ENCODE results near the gene CT45A2. TPM values are rescaled to one million over a fixed set of nuclear protein-coding genes. Genes with fewer than 3 reads are reported as not detected.

Gene CT45A2, protein sequence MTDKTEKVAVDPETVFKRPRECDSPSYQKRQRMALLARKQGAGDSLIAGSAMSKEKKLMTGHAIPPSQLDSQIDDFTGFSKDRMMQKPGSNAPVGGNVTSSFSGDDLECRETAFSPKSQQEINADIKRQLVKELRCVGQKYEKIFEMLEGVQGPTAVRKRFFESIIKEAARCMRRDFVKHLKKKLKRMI
- not detected in 2 replicates for total RNA-seq

GRCh38 chrX:135819912-135820311 lies at the start of gene CT45A2:
Gene CT45A2 (minus strand): TSS chrX:135820012. CDS start chrX:135816265, 3,747 bp downstream.

DNA sequence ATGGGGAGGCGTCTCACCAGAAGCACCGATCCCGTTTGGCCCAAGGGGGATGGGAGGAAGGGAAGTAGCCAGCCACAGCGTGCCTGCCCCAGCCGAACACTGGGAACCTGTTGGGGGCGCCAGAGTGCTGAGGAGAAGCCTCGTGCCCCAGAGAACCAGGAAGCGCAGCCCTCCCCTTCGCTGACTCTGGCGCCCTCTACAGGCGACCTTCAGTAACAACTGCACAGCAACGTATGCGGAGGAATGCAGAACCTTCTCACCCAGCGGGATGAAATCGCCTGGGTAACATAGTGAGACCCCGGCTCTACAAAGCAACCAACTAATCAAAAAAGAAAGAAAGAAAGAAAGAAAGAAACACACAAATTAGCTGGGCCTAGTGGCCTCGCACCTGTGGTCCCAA lies 34.6 kb upstream of the CT45A2 start, which contains the start of gene CT45A8:
CT45A8 (minus strand) TSS at position 101 of the 400 bp plus-strand sequence. CDS start 3,755 bp downstream, outside the sequence.

DNA sequence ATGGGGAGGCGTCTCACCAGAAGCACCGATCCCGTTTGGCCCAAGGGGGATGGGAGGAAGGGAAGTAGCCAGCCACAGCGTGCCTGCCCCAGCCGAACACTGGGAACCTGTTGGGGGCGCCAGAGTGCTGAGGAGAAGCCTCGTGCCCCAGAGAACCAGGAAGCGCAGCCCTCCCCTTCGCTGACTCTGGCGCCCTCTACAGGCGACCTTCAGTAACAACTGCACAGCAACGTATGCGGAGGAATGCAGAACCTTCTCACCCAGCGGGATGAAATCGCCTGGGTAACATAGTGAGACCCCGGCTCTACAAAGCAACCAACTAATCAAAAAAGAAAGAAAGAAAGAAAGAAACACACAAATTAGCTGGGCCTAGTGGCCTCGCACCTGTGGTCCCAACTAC lies 17.4 kb upstream of the CT45A2 start, which contains the start of gene CT45A7:
CT45A7 (minus strand) TSS at position 101 of the 400 bp plus-strand sequence. CDS start 3,747 bp downstream, outside the sequence.

GRCh38 chrX:135802687-135803086 lies 17.1 kb downstream of the CT45A2 start, which contains the start of gene CT45A6:
Gene CT45A6 (minus strand): TSS chrX:135802787. CDS start chrX:135798993, 3,794 bp downstream.

DNA sequence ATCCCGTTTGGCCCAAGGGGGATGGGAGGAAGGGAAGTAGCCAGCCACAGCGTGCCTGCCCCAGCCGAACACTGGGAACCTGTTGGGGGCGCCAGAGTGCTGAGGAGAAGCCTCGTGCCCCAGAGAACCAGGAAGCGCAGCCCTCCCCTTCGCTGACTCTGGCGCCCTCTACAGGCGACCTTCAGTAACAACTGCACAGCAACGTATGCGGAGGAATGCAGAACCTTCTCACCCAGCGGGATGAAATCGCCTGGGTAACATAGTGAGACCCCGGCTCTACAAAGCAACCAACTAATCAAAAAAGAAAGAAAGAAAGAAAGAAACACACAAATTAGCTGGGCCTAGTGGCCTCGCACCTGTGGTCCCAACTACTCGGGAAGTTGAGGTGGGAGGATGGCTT lies 34.4 kb downstream of the CT45A2 start, which contains the start of gene CT45A5:
CT45A5 (minus strand) TSS at position 101 of the 400 bp plus-strand sequence. CDS start 3,774 bp downstream, outside the sequence.

GRCh38 chrX:135768091-135768490 lies 51.7 kb downstream of the CT45A2 start, which contains the start of gene CT45A3:
Gene CT45A3 (minus strand): TSS chrX:135768191. CDS start chrX:135764444, 3,747 bp downstream.

Other genes with a start within 250 kb of the CT45A2 start
- gene CT45A1, start 106.4 kb downstream of the CT45A2 start, total RNA-seq = not detected in 2 replicates
- not detected in 2 replicates for gene CT45A3, start 51.8 kb downstream of the CT45A2 start, total RNA-seq
- not detected in 2 replicates for gene CT45A5, start 34.5 kb downstream of the CT45A2 start, total RNA-seq
- gene CT45A6, start 17.2 kb downstream of the CT45A2 start, total RNA-seq = not detected in 2 replicates
- gene CT45A7, start 17.3 kb upstream of the CT45A2 start, total RNA-seq = not detected in 2 replicates
- gene CT45A8, start 34.5 kb upstream of the CT45A2 start, total RNA-seq = not detected in 2 replicates
- not detected in 2 replicates for gene CT45A9, start 51.8 kb upstream of the CT45A2 start, total RNA-seq
- not detected in 2 replicates for gene CT45A10, start 73.4 kb upstream of the CT45A2 start, total RNA-seq
- gene SAGE1, start 73.7 kb upstream of the CT45A2 start, total RNA-seq = not detected in 2 replicates
- gene MMGT1, start 154.0 kb upstream of the CT45A2 start, total RNA-seq = 15.9 and 16.4 TPM in 2 replicates
- 11.8 and 16.9 TPM in 2 replicates for gene SLC9A6, start 165.4 kb upstream of the CT45A2 start, total RNA-seq

Measured in mammary microvascular endothelial cell (primary cell).